Stimulated activated CD8-positive, alpha-beta memory T cell treated with anti-CD3 and anti-CD28 coated beads, Interleukin-4, amount 100 ng/mL, for 4 hours (primary cell): ENCODE data around the gene ATP2C1.
"Not testable (repeated sequence)": the region's sequence is repeated elsewhere in the genome, so short reads cannot be mapped to it uniquely, and the experiment has no call there.

Experiments used
- DNase-seq, 2 donors: peaks; one replicate each; pipeline ENCODE4 v3.0.0-alpha.2; 2020; ENCODE audit warnings: low read depth in 2 of 2, low spot score in 1 of 2

Gene ATP2C1

DNA sequence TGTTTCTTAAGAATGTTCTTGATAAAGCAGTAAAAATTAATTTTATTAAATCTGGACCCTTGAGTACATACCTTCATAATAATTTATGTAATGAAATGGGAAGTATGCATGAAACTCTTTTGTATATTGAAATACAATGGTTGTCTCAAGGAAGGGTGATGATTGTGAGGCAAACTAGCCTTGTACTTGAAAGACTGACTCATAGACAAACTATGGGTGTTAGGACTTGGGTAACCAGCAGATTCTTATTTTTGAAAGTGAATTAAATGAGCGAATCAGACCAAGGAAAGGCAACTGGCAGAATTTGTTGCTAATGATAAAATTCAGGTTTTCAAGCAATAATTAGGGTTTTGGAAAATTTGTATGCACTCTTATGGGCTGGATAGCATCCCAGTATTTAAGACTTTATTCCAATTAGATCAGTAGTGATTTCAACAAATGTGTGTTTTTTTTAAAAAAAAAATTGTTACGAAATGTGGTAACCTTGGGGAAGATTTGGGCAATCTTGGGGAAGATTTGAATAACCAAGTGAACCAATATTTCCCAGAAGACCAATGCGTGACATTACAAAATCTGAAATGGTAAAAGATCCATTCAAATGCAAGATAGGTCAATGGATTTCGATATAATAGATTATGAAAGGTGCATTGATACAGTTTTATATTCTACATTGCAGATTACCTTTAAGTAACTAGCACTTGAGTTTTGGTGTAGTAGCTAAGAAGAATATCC lies 42.0 kb downstream of the ATP2C1 start:
- DNase-seq = no peak

- DNase-seq = no peak
Observed at GRCh38 chr3:130939753-130940152, 45.9 kb downstream of the ATP2C1 start.

- no peak for DNase-seq
Observed at GRCh38 chr3:130941793-130942192, 47.9 kb downstream of the ATP2C1 start.

DNA sequence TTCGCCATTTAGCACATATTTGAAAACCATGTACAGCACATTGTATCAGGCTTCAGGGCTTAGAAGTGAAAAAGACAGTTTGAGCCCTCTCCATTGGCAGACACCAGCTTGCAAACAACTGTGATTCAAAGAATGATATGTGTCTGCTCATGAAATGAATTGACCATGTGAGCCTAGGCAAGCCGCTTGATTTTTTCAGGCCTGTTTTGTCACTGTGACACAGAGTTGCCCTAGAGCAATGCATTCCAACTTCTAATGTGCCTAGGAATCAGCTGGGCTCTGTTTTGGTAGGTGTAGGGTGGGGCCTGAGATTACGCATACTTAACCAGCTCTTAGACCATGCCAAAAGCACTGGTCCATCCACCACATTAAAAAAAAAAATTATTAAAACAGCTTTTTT lies 53.0 kb downstream of the ATP2C1 start:
- no peak for DNase-seq

- no peak for DNase-seq
Observed at GRCh38 chr3:130948001-130948773, 54.3 kb downstream of the ATP2C1 start.

GRCh38 chr3:130948929-130949328 lies 55.0 kb downstream of the ATP2C1 start:
- DNase-seq = no peak

DNA sequence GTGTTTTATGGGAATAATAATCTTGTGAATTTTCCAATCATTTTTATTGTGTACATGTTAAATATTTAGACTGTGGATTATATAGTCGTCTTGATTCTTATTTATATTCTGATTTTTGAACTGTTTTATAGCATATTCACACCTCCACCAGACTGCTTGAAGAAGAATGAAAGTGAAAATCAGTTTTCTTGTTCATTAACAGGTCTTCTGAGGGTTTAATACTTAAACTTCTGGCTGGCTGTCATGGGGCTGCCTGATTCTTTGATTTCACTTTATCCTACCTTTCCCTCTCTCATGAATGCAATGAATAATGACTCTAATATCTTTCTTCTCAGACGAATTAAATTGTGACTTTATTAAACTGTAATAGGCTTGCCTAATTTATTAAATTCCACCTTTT lies 56.2 kb downstream of the ATP2C1 start:
- DNase-seq = no peak

- DNase-seq = no peak
Observed at GRCh38 chr3:130950641-130951040, 56.8 kb downstream of the ATP2C1 start.

DNA sequence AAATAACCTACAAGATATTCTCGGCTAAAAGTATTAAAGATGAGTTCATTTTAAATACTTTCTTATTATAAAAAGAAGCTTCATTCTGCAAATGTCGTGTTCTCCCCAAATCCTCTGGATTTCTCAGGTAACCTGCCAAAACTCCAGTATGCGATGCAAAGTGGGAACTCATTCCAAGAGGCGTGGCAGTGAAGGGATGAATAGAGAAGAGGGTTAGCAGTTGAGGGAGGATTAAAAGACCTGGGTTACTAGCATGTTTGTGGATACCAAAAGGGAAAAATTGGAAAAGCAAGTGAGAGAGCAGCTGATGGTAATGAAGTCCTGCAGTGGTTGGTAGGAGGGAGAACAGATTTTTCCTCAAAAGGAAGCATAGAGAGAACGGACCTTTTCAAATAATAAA lies 61.6 kb downstream of the ATP2C1 start:
- no peak for DNase-seq

DNA sequence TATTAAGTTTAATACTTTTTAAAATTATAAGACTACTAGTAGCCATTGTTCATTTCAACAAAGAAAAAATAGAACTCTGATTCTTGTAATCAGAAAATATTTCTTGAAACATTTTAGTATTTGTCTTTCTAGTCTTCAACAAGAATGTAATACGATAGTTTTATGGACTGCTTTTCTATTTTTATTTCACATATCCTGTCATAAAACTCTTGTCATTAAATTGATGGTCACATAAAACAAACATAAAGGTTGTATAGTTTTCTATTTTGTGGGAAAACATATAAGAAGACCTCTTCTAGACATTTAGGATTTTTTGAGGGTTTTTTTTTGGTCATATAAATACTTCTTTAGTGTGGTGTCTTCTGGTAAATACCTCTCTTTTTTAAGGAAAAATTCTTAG lies 62.4 kb downstream of the ATP2C1 start:
- no peak for DNase-seq

GRCh38 chr3:130956721-130957120 lies 62.8 kb downstream of the ATP2C1 start:
- no peak for DNase-seq

DNA sequence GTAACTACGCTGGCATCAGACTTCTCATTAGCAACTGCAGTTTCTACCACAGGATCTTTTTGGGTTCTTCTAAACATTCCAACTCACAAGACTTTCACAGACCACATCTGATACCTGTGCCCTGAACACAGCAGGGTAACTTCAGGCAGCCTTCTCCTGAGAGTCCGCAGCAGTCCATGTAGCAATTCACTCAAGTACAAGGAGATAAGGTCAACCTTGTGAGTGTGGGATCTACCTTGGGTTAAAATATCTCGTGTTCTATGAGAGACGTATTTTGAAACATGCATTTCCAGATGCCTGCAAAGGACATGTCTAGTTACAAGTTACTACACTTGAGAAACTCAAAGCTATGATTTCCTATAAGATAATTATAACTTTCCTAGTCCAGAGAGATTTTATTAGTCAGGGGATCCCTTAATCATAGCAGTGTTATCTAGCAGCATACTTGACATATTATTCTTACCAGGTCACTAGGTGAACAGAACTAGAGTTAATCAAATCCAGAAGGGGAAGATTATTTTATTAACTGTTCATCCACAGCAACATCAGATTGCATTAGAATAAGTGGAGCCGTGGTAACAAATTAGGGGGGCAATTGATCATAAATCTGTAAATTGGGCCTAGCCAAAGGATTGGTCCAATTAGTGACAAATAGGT lies 66.4 kb downstream of the ATP2C1 start:
- DNase-seq = no peak

DNA sequence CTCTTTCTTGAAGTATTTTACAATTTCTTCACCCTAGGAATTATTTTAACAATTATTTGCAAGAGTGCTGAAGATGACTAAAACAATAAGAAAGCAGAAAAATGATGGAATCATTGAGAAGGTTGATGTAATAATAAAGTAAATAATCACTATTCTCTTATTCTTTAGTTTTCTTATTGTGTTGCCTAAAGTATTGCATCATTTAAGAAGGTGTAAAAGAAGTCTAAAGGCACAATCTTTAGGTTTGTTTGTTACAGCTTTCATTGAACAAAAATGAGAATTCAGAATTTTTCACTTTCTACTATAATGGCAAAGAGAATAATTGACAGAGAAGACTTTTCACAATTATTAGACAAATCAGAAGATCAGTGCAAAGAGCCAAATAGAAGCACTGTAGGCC lies 67.6 kb downstream of the ATP2C1 start:
- DNase-seq = no peak

DNA sequence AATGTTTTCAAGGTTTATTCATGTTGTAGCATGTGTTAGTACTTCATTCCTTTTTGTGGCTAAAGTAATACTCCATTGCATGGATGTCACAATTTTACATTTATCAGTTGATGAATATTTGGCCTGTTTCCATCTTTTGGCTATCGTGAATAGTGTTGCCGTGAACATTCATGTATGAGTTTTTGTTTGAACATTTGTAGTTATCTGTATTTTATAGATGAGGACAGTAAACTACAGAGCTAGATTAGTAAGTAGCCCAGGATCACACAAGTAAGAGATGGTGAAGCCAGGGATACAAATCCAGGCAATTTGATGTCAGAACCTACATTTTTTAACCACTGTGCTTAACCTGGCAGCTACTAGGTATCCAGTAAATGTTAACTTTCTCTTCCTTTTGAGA lies 69.6 kb downstream of the ATP2C1 start:
- DNase-seq = no peak

- DNase-seq = no peak
Observed at GRCh38 chr3:130963878-130964277, 70.0 kb downstream of the ATP2C1 start.

DNA sequence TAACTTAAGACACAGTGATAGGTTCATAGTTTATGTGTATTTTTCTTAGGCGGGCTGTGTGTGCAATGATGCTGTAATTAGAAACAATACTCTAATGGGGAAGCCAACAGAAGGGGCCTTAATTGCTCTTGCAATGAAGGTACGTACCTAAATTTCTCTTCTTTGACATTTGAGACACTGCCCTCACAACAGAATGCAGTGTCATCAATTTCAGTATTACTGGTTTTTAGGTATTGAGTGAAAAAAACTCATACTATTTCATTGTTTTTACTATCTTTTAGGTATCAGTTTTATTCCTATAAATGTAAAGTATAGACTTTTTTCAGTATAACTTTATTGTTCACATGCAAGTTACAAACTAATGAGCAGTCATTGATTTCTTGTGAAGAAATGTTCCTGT lies 73.4 kb downstream of the ATP2C1 start:
- no peak for DNase-seq

DNA sequence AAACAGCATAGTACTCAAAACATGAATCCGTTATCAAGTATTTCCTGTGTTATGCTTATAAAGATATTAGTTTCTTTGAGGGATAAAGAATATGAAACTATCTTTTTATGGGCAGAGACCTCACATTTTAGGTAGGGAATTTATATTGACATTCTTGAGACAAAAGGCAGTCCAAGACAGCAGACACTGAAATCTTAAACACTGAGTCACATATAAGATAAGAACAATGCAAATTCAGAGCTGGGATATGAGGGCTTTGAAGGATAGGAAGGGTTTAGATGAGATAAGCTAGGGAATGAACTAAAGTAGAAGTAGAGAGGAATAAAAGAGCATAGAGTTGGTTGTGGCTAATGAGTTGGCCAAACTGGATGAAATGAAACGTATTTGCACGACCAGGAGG lies 74.3 kb downstream of the ATP2C1 start:
- DNase-seq = no peak

DNA sequence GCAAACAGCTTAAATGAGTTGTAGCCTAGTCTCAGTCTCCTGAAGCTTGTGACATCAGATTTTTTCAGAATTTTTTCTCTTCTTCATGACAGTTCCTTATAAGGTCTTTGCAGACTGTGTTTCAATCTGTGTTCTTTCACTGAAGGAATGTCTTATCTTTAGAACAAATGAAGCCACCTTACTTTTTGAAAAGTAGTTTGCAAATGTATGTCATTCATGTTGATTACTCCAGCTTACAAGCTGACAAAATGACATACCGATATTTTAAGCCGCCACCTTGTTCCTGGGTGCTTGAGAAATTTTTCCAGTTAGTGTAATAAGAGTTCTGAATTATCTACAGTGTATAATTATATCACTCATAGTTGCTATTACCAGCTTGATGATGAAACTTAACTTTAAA lies 75.7 kb downstream of the ATP2C1 start:
- DNase-seq = no peak

- no peak for DNase-seq
Observed at GRCh38 chr3:130971208-130971607, 77.3 kb downstream of the ATP2C1 start.

DNA sequence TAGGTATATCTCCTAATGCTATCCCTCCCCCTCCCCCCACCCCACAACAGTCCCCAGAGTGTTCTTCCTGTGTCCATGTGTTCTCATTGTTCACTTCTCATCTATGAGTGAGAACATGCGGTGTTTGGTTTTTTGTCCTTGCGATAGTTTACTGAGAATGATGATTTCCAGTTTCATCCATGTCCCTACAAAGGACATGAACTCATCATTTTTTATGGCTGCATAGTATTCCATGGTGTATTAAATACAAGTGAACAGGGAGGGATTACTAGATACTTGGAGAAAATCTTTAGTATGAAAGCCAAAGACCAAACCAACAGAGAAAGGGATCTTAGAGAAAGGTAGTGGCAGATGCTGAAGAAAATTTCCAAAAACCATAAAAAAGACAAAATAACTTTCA lies 78.7 kb downstream of the ATP2C1 start:
- DNase-seq = not testable (repeated sequence)

DNA sequence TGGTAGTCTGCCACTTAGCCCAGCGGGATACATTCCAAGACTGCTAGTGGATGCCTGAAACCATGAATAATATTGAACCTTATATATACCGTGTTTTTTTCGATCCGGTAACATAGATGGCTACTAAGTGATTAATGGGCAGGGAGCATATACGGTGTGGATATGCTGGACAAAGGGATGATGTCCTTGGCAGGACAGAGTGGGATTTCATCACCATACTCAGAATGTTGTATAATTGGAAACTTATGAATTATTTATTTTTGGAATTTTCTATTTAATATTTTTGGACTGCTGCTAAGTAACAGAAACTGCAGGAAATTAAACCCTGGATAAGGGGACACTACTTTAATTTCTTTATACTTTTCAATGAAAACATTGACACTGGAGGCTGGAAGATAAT lies 79.5 kb downstream of the ATP2C1 start:
- no peak for DNase-seq

DNA sequence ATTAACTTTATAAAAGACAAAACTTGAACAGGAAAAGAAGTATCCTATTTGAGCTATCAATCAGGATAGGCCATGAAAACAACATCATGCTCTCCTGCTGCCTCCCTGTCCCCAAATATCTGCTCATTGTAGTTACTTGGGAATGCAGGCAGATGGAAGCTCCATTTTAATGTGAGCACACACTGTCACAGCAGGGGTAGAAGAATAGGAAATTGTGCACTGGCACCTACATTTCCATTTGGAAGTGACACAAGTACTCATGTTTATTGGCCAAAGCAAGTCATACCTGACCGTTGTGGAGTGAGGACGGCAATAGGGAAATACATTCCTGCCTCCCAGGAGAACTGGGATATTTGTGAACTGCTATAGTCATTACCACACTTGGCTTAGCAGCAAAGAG lies 80.3 kb downstream of the ATP2C1 start:
- DNase-seq = no peak
